Astrocyte (in vitro differentiated cells and primary cell): Measurements from ENCODE around the gene TFEB.
"Not testable (repeated sequence)": the region's sequence is repeated elsewhere in the genome, so short reads cannot be mapped to it uniquely, and the experiment has no call there.

Experiments used
- EZH2 ChIP-seq: IDR thresholded peaks from 2 replicates; pipeline ENCODE4 v1.6.1; 2012; ENCODE audit warnings: mild to moderate bottlenecking, low read length, inconsistent platforms; ENCODE audit not compliant: insufficient read depth
- TF ChIP-seq, protein P1 (sequence below): IDR thresholded peaks from 2 replicates; pipeline ENCODE4 v1.5.1; 2011; ENCODE audit warnings: low read depth, mild to moderate bottlenecking, inconsistent platforms, low read length, moderate library complexity; ENCODE audit not compliant: insufficient read depth

DNA sequence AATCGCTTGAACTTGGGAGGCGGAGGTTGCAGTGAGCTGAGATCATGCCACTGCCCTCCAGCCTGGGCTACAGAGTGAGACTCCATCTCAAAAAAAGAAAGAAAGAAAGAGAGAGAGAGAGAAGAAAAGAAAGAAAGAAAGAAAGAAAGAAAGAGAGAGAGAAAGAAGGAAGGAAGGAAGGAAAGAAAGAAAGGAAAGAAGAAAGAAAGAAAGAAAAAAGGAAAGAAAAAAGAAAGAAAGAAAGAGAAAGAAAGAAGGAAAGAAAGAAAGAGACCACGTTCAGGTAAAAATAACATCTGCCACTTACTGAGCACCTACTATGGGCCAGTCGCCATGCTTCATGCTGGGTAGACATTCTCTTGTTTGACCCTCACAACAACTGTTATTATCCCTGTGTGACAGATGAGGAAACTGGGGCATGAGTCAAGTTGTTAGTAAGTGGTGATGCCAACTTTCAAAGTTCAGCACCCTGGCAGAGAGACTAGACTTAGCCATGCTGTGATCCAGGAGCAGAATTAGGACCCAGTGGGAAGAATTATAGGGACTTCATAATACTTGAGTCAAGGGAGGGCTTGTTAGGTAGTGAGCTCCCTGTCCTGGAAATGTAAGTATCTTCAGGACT is 30.7 kb upstream of the TFEB start:
- not testable (repeated sequence) for TF ChIP-seq EZH2
- TF ChIP-seq, protein P1, sequence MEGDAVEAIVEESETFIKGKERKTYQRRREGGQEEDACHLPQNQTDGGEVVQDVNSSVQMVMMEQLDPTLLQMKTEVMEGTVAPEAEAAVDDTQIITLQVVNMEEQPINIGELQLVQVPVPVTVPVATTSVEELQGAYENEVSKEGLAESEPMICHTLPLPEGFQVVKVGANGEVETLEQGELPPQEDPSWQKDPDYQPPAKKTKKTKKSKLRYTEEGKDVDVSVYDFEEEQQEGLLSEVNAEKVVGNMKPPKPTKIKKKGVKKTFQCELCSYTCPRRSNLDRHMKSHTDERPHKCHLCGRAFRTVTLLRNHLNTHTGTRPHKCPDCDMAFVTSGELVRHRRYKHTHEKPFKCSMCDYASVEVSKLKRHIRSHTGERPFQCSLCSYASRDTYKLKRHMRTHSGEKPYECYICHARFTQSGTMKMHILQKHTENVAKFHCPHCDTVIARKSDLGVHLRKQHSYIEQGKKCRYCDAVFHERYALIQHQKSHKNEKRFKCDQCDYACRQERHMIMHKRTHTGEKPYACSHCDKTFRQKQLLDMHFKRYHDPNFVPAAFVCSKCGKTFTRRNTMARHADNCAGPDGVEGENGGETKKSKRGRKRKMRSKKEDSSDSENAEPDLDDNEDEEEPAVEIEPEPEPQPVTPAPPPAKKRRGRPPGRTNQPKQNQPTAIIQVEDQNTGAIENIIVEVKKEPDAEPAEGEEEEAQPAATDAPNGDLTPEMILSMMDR = not testable (repeated sequence)
